Neutrophil (primary cell): ENCODE measurements around the gene ZFP69B.

Source experiments
- H3K27ac ChIP-seq: fragments of 200-600 bp; sonication (generic); 2 replicates; pipeline ENCODE4 v1.5.1; 2016; ENCODE audit warnings: mild to moderate bottlenecking, moderate library complexity
- H3K27me3 ChIP-seq: fragments of 200-600 bp; sonication (generic); 2 replicates; pipeline ENCODE4 v1.6.0; 2016; ENCODE audit warnings: mild to moderate bottlenecking
- H3K36me3 ChIP-seq: fragments of 200-600 bp; sonication (generic); 2 replicates; pipeline ENCODE4 v1.5.1; 2017
- H3K4me1 ChIP-seq, 2 experiments: fragments of 200-600 bp in 1 of 2; sonication (generic) in 1 of 2; 1 replicate in 1 of 2; 2 replicates in 1 of 2; pipeline versions ENCODE4 v1.5.1 to v1.6.1; 2013 to 2016; ENCODE audit warnings: low read depth in 1 of 2, low read length in 1 of 2, mild to moderate bottlenecking in 1 of 2, moderate library complexity in 1 of 2; ENCODE audit not compliant: control insufficient read depth in 1 of 2, insufficient read depth in 1 of 2
- H3K4me3 ChIP-seq, 2 experiments: fragments of 200-600 bp in 1 of 2; sonication (generic) in 1 of 2; 1 replicate in 1 of 2; 2 replicates in 1 of 2; pipeline ENCODE4 v1.5.1; 2013 to 2016; ENCODE audit warnings: low read depth in 1 of 2, low read length in 1 of 2, mild to moderate bottlenecking in 1 of 2, moderate library complexity in 1 of 2
- H3K9me3 ChIP-seq: fragments of 200-600 bp; sonication (generic); 2 replicates; pipeline ENCODE4 v1.5.1; 2016
- CTCF ChIP-seq: fragments of 200-600 bp; sonication (generic); IDR thresholded peaks from 2 replicates; pipeline ENCODE4 v1.5.1; 2016; ENCODE audit warnings: antibody characterized with exemption

The ZFP69B gene

GRCh38 chr1:40409467-40409866 is 40.8 kb upstream of the ZFP69B start:
- no peak for TF ChIP-seq CTCF
- H3K9me3 ChIP-seq, result peaks cover 2% of the 10 kb centered on the region
- no peaks in the 10 kb centered on the region for H3K27me3 ChIP-seq
- peaks cover 93% of the 10 kb centered on the region for H3K36me3 ChIP-seq
- peaks cover 10 to 14% of the 10 kb centered on the region in 2 experiments for H3K4me1 ChIP-seq
- H3K27ac ChIP-seq, result no peak overlapping the region
- H3K4me3 ChIP-seq, result no peak overlapping the region

- Histone ChIP-seq H3K9me3 (peaks cover 2% of the 10 kb centered on the region), H3K4me1 (peaks cover 0 to 3% of the 10 kb centered on the region in 2 experiments), H3K27ac (peak overlapping the region; percentile 39), H3K4me3 (no peak overlapping the region), H3K36me3 (peaks cover 98% of the 10 kb centered on the region), H3K27me3 (no peaks in the 10 kb centered on the region)
- TF ChIP-seq CTCF, result no peak
Measured at GRCh38 chr1:40411294-40411693, 39.0 kb upstream of the ZFP69B start.

GRCh38 chr1:40411843-40412242 is 38.4 kb upstream of the ZFP69B start:
- no peaks in the 10 kb centered on the region for H3K27me3 ChIP-seq
- H3K4me1 ChIP-seq, result peaks cover 0 to 3% of the 10 kb centered on the region in 2 experiments
- no peak overlapping the region for H3K4me3 ChIP-seq
- no peak overlapping the region for H3K27ac ChIP-seq
- peaks cover 98% of the 10 kb centered on the region for H3K36me3 ChIP-seq
- TF ChIP-seq CTCF, result no peak
- H3K9me3 ChIP-seq, result peaks cover 2% of the 10 kb centered on the region

- Histone ChIP-seq H3K27me3 (no peaks in the 10 kb centered on the region), H3K36me3 (peaks cover 99% of the 10 kb centered on the region), H3K4me3 (no peak overlapping the region), H3K9me3 (peaks cover 7% of the 10 kb centered on the region), H3K27ac (peak overlapping the region; percentile 35), H3K4me1 (peaks cover 0 to 3% of the 10 kb centered on the region in 2 experiments)
- no peak for TF ChIP-seq CTCF
Measured at GRCh38 chr1:40413527-40414252, 36.6 kb upstream of the ZFP69B start.

- Histone ChIP-seq H3K4me3 (no peak overlapping the region), H3K9me3 (peaks cover 7% of the 10 kb centered on the region), H3K27ac (peak overlapping the region; percentile 35), H3K36me3 (peaks cover 99% of the 10 kb centered on the region), H3K27me3 (no peaks in the 10 kb centered on the region), H3K4me1 (peaks cover 0 to 3% of the 10 kb centered on the region in 2 experiments)
- TF ChIP-seq CTCF, result no peak
Measured at GRCh38 chr1:40414331-40414730, 35.9 kb upstream of the ZFP69B start.
